Activated CD4-positive, alpha-beta memory T cell treated with anti-CD3 and anti-CD28 coated beads, Interleukin-2, amount 10 ng/mL, durations not matched to agents 7 days and 5 days (primary cell): ENCODE measurements around the gene MKRN1. TPM values are rescaled to one million over a fixed set of nuclear protein-coding genes. Genes with fewer than 3 reads are reported as not detected.
A peak's percentile ranks its signal among the peaks of the same experiment; 100 is the strongest.

ENCODE experiments used
- CTCF ChIA-PET: fragments of 350-600 bp; sonication (Branson Sonifier 250); formaldehyde crosslinking; loops from one replicate; lab custom pipeline; 2021; ENCODE audit warnings: antibody characterized with exemption, inconsistent platforms; lab: Charles Lee
- POLR2A ChIA-PET: fragments of 350-600 bp; sonication (Branson Sonifier 250); formaldehyde crosslinking; loops from one replicate; lab custom pipeline; 2021; ENCODE audit warnings: antibody characterized with exemption; lab: Charles Lee
- DNase-seq: peaks from one replicate; pipeline ENCODE4 v3.0.0-alpha.2; 2020
- H3K27ac Mint-ChIP-seq: one replicate; pipeline ENCODE4 v1.8.0; 2021; ENCODE audit warnings: mild to moderate bottlenecking, mixed read lengths
- H3K27me3 Mint-ChIP-seq: one replicate; pipeline ENCODE4 v1.8.0; 2021; ENCODE audit warnings: mixed read lengths
- H3K36me3 Mint-ChIP-seq: one replicate; pipeline ENCODE4 v1.8.0; 2021; ENCODE audit warnings: low read depth, mixed read lengths
- H3K4me1 Mint-ChIP-seq: one replicate; pipeline ENCODE4 v1.8.0; 2021; ENCODE audit warnings: mixed read lengths
- H3K4me3 Mint-ChIP-seq: one replicate; pipeline ENCODE4 v1.8.0; 2021; ENCODE audit warnings: mild to moderate bottlenecking, mixed read lengths
- H3K9me3 Mint-ChIP-seq: one replicate; pipeline ENCODE4 v1.8.0; 2021; ENCODE audit warnings: mixed read lengths
- total RNA-seq, 2 experiments: library from RNA; stranded (reverse); gene quantifications; one replicate each; pipeline ENCODE4 v1.2.3, GENCODE V29; 2021

Gene MKRN1
- total RNA-seq, 2 experiments from 2014 or later, result 119 to 122 TPM

- no peaks in the 10 kb centered on the region for H3K27me3 Mint-ChIP-seq
- H3K4me3 Mint-ChIP-seq, result no peak overlapping the region
- peaks cover 44% of the 10 kb centered on the region for H3K36me3 Mint-ChIP-seq
- ChIA-PET POLR2A (interaction anchor here (2.2 kb wide), 1 partner anchor 26 kb away, joined by 7 read pairs; no protein-coding TSS in a partner anchor), CTCF (interaction anchor here (3.1 kb wide), 1 partner anchor 9 kb away, joined by 18 read pairs; no protein-coding TSS in a partner anchor)
- DNase-seq, result no peak
- no peaks in the 10 kb centered on the region for H3K9me3 Mint-ChIP-seq
- peaks cover 69% of the 10 kb centered on the region for H3K4me1 Mint-ChIP-seq
- H3K27ac Mint-ChIP-seq, result no peak overlapping the region
Observed at GRCh38 chr7:140451716-140452115, 27.6 kb downstream of the MKRN1 start.

DNA sequence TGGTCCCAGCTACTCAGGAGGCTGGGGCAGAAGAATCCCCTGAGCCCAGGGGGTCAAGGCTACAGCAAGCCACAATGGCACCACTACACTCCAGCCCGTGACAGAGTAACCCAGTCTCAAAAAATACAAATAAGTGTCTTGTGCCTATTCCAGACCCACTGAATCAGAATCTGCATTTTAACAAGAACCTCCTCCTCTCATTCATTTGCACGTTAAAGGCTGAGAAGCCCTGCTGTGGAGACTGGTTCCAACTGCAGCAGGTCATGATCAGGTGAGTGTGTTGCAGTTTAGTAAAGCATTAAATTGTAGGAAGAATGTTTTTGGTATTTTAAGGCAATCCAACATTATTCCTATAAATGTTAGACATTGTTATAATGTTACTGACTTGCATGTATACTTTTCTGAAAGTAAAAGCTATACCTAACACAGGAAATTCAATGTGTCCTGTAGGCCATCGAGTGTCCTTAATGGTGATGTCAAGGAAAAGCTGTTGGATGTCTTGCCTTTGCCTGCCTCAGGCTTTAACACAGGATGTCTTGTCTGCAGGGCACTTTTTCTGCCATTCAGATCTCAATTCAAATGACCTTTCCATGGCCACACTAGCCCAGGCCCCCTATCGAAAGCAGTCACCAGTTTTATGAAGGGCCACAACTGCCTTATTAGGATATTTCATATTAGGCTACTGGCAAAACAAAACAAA is 30.4 kb downstream of the MKRN1 start:
- Mint-ChIP-seq H3K27me3 (no peaks in the 10 kb centered on the region), H3K4me3 (no peak overlapping the region), H3K9me3 (no peaks in the 10 kb centered on the region), H3K27ac (no peak overlapping the region), H3K4me1 (peaks cover 46% of the 10 kb centered on the region), H3K36me3 (peaks cover 18% of the 10 kb centered on the region)
- ChIA-PET CTCF (interaction anchor here (1.4 kb wide), 1 partner anchor 9 kb away, joined by 3 read pairs; no protein-coding TSS in a partner anchor), POLR2A (no interaction called here)
- DNase-seq, result no peak

DNA sequence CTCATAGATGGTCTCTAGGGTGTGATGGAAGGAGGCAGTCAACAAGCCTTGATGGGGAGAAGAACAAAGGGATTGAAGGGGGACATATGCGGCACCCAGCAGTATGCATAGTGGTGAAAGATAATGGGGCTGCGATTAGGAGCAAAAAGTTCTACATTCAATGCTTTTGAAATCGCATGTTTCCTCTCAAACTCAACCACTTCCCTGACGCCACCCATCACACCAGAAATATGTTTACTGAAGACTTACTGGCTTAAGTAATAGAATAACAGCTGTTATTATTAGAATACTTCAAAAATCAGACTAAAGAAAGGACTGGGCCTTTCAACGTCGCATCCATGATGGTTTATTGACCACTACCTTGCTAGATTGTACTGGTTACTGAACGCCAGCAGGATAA is 31.5 kb downstream of the MKRN1 start:
- Mint-ChIP-seq H3K27ac (peak overlapping the region; percentile 27), H3K4me3 (no peak overlapping the region), H3K4me1 (peaks cover 42% of the 10 kb centered on the region), H3K9me3 (no peaks in the 10 kb centered on the region), H3K36me3 (peaks cover 9% of the 10 kb centered on the region), H3K27me3 (no peaks in the 10 kb centered on the region)
- ChIA-PET POLR2A (no interaction called here), CTCF (no interaction called here)
- no peak for DNase-seq

DNA sequence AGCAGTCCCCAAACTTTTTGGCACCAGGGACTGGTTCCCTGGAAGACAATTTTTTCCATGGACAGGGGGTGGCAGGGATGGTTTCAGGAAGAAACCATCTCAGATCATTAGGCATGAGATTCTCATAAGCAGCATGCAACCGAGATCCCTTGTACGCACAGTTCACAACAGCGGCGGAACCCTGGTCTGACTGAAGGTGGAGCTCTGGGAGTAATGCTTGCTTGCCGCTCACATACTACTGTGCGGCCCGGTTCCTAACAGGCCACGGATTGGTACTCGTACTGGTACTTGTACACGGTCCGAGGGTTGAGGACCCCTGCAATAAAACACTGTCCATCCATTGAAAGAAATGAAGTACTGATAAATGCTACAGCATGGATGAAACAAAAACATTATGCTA is 32.8 kb downstream of the MKRN1 start:
- Mint-ChIP-seq H3K27me3 (no peaks in the 10 kb centered on the region), H3K4me1 (peaks cover 35% of the 10 kb centered on the region), H3K4me3 (no peak overlapping the region), H3K27ac (no peak overlapping the region), H3K9me3 (no peaks in the 10 kb centered on the region), H3K36me3 (peaks cover 3% of the 10 kb centered on the region)
- DNase-seq, result no peak
- ChIA-PET CTCF (no interaction called here), POLR2A (no interaction called here)

GRCh38 chr7:140441519-140441918 is 37.8 kb downstream of the MKRN1 start:
- CTCF ChIA-PET, result interaction anchor here (2.5 kb wide), 1 partner anchor 11 kb away, joined by 18 read pairs; no protein-coding TSS in a partner anchor
- H3K27ac Mint-ChIP-seq, result no peak overlapping the region
- H3K36me3 Mint-ChIP-seq, result no peaks in the 10 kb centered on the region
- no peaks in the 10 kb centered on the region for H3K9me3 Mint-ChIP-seq
- peaks cover 5% of the 10 kb centered on the region for H3K4me1 Mint-ChIP-seq
- H3K27me3 Mint-ChIP-seq, result no peaks in the 10 kb centered on the region
- no peak for DNase-seq
- POLR2A ChIA-PET, result no interaction called here
- no peak overlapping the region for H3K4me3 Mint-ChIP-seq

- H3K36me3 Mint-ChIP-seq, result no peaks in the 10 kb centered on the region
- H3K27ac Mint-ChIP-seq, result no peak overlapping the region
- no peaks in the 10 kb centered on the region for H3K9me3 Mint-ChIP-seq
- no peak overlapping the region for H3K4me3 Mint-ChIP-seq
- DNase-seq, result no peak
- H3K4me1 Mint-ChIP-seq, result peaks cover 5% of the 10 kb centered on the region
- ChIA-PET CTCF (interaction anchor here (0.7 to 1.7 kb wide), 3 partner anchors 9 to 1006 kb away, joined by 3 to 5 read pairs (median 5); no protein-coding TSS in a partner anchor), POLR2A (no interaction called here)
- H3K27me3 Mint-ChIP-seq, result no peaks in the 10 kb centered on the region
Observed at GRCh38 chr7:140440593-140440992, 38.7 kb downstream of the MKRN1 start.

GRCh38 chr7:140439359-140439758 is 39.9 kb downstream of the MKRN1 start:
- Mint-ChIP-seq H3K27ac (no peak overlapping the region), H3K36me3 (no peaks in the 10 kb centered on the region)
- POLR2A ChIA-PET, result no interaction called here

DNA sequence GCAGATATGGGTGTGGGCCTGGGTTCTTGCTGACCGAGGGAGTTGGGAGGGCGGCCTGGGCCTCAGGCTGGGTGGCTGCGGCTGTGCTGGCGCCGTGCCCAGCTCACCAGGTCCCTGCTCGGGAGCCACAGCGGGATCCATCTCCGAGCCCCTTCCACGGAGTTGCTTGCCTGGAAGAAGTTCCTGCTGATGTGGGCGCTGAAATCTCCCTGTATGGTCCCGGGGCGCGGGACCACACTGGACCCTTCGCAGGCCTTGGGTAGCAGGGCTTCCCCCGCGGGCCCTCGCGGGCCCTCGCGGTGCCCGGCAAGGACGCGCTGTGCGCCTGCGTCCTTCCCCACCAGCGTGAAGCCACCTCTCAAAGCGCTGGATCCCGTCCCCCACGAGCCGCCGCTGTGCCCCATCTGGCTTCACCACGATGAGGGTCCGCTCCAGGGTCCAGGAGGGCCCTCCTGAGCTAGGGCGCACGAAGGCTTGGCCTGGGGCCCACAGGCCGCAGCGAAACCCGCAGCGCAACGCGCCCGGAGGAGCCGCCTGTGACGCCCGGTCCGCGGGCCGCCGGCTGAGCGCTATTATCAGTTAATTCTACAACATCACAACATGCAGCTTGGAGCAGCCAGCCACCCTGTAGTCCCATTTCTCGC is 43.9 kb downstream of the MKRN1 start:
- H3K36me3 Mint-ChIP-seq, result no peaks in the 10 kb centered on the region
- H3K4me3 Mint-ChIP-seq, result no peak overlapping the region
- CTCF ChIA-PET, result no interaction called here
- H3K27ac Mint-ChIP-seq, result no peak overlapping the region
- peaks cover 1% of the 10 kb centered on the region for H3K4me1 Mint-ChIP-seq
- no peak for DNase-seq
- POLR2A ChIA-PET, result no interaction called here
- no peaks in the 10 kb centered on the region for H3K27me3 Mint-ChIP-seq
- H3K9me3 Mint-ChIP-seq, result no peaks in the 10 kb centered on the region

More at GRCh38 chr7:140439359-140439758, 39.9 kb downstream of the MKRN1 start:
- CTCF ChIA-PET, result interaction anchor here (0.7 to 1.7 kb wide), 4 partner anchors 10 to 28 kb away, joined by 3 to 5 read pairs (median 3); no protein-coding TSS in a partner anchor
- no peaks in the 10 kb centered on the region for H3K27me3 Mint-ChIP-seq
- H3K9me3 Mint-ChIP-seq, result no peaks in the 10 kb centered on the region
- no peak overlapping the region for H3K4me3 Mint-ChIP-seq
- H3K4me1 Mint-ChIP-seq, result peaks cover 5% of the 10 kb centered on the region
- no peak for DNase-seq

DNA sequence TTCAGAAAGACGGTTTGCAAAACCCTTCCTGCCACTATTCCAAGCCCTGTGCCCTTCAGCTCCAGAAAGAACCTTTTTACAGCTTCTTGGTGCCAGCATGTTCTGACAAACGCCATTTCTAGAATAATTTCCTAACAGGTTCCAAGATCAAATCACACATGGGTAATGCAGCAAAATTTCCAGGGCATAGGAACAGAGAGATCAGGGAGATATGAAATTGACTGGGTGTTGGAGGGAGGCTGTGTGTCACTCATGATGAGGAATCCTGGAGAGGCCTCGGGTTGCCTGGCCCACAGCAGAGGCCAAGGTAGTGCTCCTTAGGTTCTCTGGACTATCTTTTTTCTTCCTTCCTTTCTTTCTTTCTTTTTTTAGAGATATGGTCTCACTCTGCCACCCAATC is 45.9 kb downstream of the MKRN1 start:
- Mint-ChIP-seq H3K36me3 (no peaks in the 10 kb centered on the region), H3K27me3 (no peaks in the 10 kb centered on the region), H3K27ac (no peak overlapping the region), H3K4me3 (no peak overlapping the region), H3K4me1 (no peaks in the 10 kb centered on the region), H3K9me3 (no peaks in the 10 kb centered on the region)
- no peak for DNase-seq
- ChIA-PET POLR2A (interaction anchor here (0.7 kb wide), 1 partner anchor 73 kb away, joined by 3 read pairs; no protein-coding TSS in a partner anchor), CTCF (no interaction called here)

GRCh38 chr7:140426130-140426529 is 53.2 kb downstream of the MKRN1 start:
- H3K27ac Mint-ChIP-seq, result no peak overlapping the region
- H3K4me1 Mint-ChIP-seq, result no peaks in the 10 kb centered on the region
- ChIA-PET POLR2A (no interaction called here), CTCF (no interaction called here)
- H3K9me3 Mint-ChIP-seq, result no peaks in the 10 kb centered on the region
- no peak overlapping the region for H3K4me3 Mint-ChIP-seq
- DNase-seq, result no peak
- H3K27me3 Mint-ChIP-seq, result no peaks in the 10 kb centered on the region
- peaks cover 8% of the 10 kb centered on the region for H3K36me3 Mint-ChIP-seq

- ChIA-PET CTCF (no interaction called here), POLR2A (no interaction called here)
Observed at GRCh38 chr7:140425718-140426117, 53.6 kb downstream of the MKRN1 start.

DNA sequence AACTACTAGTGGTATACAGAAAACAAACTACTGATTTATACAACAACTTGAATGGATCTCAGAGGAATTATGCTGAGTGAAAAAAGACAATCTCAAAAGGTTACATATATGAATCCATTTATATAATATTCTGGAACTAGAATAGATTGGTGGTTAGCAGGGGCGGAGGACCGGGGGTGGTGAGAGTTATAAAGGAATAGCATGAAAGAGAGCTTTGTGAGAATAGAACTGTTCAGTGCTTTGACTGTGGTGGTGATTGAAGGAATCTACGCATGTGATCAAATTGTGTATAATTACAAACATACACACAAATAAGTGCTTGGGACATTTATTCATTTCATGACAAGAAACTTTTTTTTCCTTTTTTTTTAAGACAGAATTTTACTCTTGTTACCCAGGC is 55.8 kb downstream of the MKRN1 start:
- POLR2A ChIA-PET, result no interaction called here
- Mint-ChIP-seq H3K27me3 (no peaks in the 10 kb centered on the region), H3K36me3 (peaks cover 8% of the 10 kb centered on the region), H3K9me3 (no peaks in the 10 kb centered on the region), H3K27ac (no peak overlapping the region), H3K4me1 (peaks cover 2% of the 10 kb centered on the region), H3K4me3 (no peak overlapping the region)
- DNase-seq, result no peak
- CTCF ChIA-PET, result interaction anchor here (0.7 kb wide), 1 partner anchor 345 kb away, joined by 4 read pairs; no protein-coding TSS in a partner anchor

More at GRCh38 chr7:140425718-140426117, 53.6 kb downstream of the MKRN1 start:
- H3K27me3 Mint-ChIP-seq, result no peaks in the 10 kb centered on the region
- H3K4me1 Mint-ChIP-seq, result no peaks in the 10 kb centered on the region
- H3K4me3 Mint-ChIP-seq, result no peak overlapping the region
- no peak overlapping the region for H3K27ac Mint-ChIP-seq
- DNase-seq, result no peak
- peaks cover 8% of the 10 kb centered on the region for H3K36me3 Mint-ChIP-seq
- H3K9me3 Mint-ChIP-seq, result no peaks in the 10 kb centered on the region

GRCh38 chr7:140421521-140421920 is 57.8 kb downstream of the MKRN1 start:
- peaks cover 6% of the 10 kb centered on the region for H3K4me1 Mint-ChIP-seq
- H3K4me3 Mint-ChIP-seq, result no peak overlapping the region
- no peaks in the 10 kb centered on the region for H3K27me3 Mint-ChIP-seq
- H3K27ac Mint-ChIP-seq, result no peak overlapping the region
- peaks cover 8% of the 10 kb centered on the region for H3K36me3 Mint-ChIP-seq
- no peaks in the 10 kb centered on the region for H3K9me3 Mint-ChIP-seq
- CTCF ChIA-PET, result no interaction called here
- DNase-seq, result no peak
- POLR2A ChIA-PET, result no interaction called here
